Activated effector memory CD4-positive, alpha-beta T cell treated with anti-CD3 and anti-CD28 coated beads, Interleukin-2, amount 50 U/mL, for 16 hours (primary cell): ENCODE data around the gene CNBP.

ENCODE experiments used
- DNase-seq: peaks from one replicate; pipeline ENCODE4 v3.0.0-alpha.2; 2020

CNBP gene

GRCh38 chr3:129130291-129130813 is 53.3 kb downstream of the CNBP start:
- DNase-seq = peak; percentile 61

- no peak for DNase-seq
These were observed 55.1 kb downstream of the CNBP start for GRCh38 chr3:129128357-129129155.

DNA sequence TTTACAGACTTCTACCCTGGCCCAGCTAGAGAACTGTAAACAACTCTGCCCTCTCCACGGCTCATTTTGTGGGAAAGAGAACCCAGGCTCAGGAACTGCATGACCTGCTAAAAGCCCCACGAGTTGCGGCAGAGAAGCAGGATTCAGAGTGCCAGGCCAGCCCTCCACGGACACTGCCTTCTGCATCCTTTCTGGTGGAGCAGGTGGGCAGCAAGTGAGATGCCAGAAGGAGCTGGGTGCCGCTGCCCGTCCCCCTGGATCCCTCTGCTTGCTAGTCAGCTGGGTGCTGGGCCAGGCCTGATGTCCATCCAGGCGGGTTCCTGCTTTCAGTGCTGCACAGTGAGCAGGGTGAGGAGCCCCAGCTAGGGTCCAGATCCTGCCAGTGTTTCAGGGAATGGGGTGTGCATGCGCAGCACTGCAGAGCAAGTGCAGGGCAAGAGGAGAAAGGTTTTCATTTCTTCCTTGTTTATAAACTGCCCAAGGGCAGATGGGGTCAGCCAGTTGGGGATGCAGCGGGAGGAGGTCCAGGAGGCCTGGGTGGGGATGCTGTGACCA is 56.9 kb downstream of the CNBP start:
- no peak for DNase-seq

- peak; percentile 66 for DNase-seq
These were observed 60.2 kb downstream of the CNBP start for GRCh38 chr3:129123314-129124060.

DNA sequence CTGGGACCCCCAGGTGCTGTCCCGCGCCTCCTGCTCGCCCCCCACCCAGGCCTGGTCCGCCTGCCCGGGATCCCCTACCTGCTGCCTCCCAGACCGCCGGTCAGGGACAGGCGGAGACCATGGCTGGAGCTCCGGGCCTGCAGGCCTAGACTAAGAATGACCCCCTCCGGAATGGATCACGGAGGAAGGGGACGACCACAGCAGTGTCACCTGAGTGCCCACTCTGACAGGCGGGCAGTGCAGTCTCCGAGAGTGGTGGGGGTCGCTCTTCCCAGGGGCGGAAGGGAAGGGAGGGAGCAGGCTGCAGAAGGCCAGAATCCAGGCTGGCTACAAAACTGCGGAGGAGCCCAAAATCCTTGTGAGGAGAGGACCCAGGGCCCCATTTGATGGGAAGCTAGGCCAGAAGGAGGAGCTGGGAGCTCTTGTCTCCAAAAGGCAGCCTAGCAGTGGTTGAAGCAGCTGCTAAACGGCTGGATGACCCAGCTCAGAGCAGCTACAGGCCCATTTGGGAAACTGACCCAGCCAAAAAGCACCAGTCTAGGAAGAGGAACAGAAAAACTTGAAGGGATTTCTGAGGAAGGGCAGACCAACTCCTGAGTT is 61.2 kb downstream of the CNBP start:
- DNase-seq = peak; percentile 65

GRCh38 chr3:129121792-129122411 is 61.8 kb downstream of the CNBP start, which contains the start of gene RAB43:
Gene RAB43 (minus strand): TSS chr3:129121804. CDS start chr3:129121489, 315 bp downstream.
- DNase-seq = peak; percentile 94

DNA sequence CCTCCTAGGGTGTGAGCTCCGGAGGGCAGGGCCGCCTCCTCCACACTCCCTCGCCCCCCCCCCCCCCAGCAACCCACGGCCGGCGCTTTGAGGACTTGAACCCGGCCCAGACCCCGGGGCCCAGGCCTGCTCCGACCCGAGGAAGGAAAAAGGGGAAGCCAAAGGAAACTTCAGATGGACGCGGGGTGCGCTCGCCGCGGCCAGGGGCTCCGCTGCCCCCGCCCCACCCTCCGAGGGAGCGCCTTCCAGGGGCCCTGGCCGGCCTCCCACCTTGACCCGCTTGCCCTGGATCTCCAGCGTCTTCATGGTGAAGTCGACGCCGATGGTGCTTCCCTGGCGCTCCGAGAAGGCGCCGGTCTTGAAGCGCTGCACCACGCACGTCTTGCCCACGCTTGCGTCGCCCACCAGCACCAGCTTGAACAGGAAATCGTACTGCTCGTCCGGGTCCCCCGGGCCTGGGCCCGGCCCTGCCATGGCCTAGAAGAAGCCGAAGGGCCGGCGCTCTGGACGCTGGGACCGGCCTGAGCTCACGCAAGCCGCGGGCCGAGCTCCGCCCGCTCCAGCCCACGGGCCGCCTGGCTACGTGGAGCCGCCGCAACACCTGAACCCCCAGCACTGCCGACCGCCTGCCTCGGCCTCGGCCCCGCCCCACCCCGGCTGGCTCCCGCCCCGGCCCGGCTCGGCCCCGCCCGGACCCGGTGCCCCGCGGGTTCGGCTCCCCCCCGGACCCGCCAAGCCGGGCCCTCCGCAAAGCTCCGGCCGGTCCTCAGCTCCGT is 62.5 kb downstream of the CNBP start:
- peak; percentile 81 for DNase-seq

DNA sequence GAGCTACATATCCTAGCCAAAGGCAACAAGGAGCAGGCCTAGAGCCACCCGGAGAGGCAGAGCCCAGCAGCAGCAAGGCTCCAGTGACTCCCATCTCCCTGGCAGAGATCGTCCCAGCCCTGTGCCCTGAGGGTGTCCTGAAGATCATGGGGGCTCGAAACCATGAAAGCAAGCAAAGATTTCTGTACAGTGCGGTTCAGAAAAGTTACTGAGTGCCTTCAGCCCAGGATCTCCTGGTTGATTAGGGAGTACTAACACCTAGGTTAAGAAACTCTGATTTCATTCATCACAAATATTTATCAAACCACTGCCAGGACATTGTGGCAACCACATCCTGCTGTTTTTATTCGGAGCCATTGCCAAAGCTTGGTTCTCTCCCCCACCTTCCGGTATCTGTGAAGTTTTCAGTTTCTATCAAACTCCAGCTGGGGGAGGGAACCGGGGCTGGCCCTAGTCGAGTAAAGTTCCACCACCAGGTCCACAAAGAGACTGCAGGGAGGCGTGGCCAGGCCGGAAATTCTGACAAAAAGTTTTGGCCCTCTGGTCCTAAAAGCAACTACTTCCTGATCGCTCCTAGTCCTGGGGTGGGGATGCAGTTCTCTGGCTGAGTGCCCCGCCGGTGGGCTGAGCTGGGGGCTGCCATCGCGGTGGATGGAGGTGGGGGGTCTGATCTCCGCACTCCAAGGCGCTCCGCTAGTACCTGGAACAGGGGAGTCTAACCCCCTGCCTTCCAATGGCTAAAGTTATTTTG is 63.3 kb downstream of the CNBP start:
- DNase-seq = peak; percentile 96

DNA sequence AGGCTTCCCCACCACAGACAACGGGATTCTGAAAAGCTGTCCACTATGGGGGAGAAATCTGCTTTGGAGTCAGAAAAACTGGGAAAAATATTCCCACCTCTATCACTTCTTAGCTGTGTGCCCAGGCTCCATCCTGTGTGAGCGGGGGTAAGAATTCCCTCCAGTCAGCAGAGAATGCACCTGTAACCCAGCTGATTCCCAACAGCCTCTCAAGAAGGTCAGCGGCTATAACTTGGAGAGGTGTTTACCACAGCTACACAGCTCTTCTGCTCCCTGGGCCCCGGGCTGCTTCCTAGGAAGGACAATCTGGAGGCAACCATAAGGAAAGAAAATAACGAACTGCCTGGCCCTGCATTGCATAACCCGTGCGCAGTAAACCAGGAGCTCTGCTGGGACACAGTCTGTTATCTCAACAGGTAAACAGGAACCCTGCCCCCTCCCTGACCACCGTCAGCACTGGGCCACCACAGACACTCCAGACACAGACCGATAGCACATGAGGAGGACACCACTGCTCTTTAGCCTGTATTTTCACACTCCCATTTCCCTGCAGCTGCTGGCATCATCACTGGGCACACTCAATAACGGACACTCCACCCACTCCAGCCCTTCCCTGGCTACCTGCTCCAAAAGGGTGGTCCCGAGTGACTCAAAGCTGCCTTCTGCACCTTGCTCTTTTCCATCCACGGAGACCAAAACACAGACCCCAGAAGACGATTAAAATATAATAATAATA is 64.2 kb downstream of the CNBP start:
- DNase-seq = peak; percentile 73

DNA sequence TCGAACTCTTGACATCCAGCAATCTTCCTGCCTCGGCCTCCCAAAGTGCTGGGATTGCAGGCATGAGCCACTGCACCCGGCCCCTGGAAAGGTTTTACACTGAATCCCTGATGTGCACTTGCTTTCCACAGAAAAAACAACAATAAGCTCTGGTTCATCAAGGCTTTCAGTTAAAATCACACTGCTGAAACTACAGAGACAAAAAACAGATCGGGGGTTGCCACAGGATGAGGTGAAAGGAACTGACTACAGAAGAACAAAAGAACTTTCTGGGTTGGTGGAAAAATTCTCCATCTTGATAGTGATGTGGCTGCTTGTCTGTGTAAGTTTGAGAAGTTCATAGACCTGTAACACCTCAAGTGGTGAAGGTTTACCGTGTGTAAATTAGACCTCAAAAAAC is 65.0 kb downstream of the CNBP start:
- DNase-seq = peak; percentile 72
